A673 (cell line): ENCODE data around the gene NTF3.

ENCODE experiments used
- CTCF ChIP-seq: fragments of 300-800, 200-600 bp; sonication (generic); conservative IDR thresholded peaks from 2 replicates; pipeline ENCODE4 v1.5.1; 2017; ENCODE audit warnings: low read depth, mild to moderate bottlenecking, antibody characterized with exemption, low read length, moderate library complexity, mixed read lengths
- EZH2 ChIP-seq: fragments of 200-600 bp; sonication (generic); IDR thresholded peaks from 2 replicates; pipeline ENCODE4 v1.6.1; 2017; ENCODE audit warnings: borderline replicate concordance, low read depth, mild to moderate bottlenecking, mixed read lengths, antibody characterized with exemption, low read length; ENCODE audit not compliant: poor library complexity, severe bottlenecking

- no peak for TF ChIP-seq CTCF
- no peak for TF ChIP-seq EZH2
Observed at GRCh38 chr12:5498806-5499205, 66.9 kb downstream of the NTF3 start.
